ENCODE measurements around the gene H19. TPM values are rescaled to one million over a fixed set of nuclear protein-coding genes. Genes with fewer than 3 reads are reported as not detected.

Gene H19
- total RNA-seq, 1 experiment from 2014 or later: 0.38 TPM

DNA sequence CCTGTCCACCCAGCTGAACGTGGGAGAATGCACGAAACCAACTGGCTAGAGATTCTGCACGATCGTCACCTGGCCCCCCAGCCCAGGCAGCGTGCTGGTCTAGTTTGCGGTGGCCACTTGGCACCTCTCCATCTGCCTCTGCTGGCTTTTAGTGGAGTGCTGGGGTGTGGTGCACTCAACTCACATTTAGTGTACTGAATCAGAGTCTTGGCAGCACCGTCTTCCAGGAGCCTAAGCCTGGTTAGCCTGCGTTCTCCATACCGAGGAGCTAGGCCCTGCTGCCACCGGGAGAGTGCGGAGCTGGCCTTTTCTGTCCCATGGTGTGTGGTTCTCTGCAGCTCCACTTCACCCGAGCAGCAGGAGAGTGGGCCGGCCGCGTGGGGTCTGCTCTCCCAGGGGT lies 47.7 kb downstream of the H19 start:
- no peaks in the 10 kb centered on the region for H3K9me3 Mint-ChIP-seq (ENCODE audit: low read depth, unreplicated experiment)
- CTCF ChIA-PET: interaction anchor here (0.9 to 1.1 kb wide), 2 partner anchors 67 to 202 kb away, joined by 4 read pairs; no protein-coding TSS in a partner anchor
- H3K4me1 Mint-ChIP-seq (ENCODE audit: low read depth, unreplicated experiment): no peaks in the 10 kb centered on the region
- H3K27ac Mint-ChIP-seq (ENCODE audit: unreplicated experiment): no peak overlapping the region
- TF ChIP-seq, protein P1, sequence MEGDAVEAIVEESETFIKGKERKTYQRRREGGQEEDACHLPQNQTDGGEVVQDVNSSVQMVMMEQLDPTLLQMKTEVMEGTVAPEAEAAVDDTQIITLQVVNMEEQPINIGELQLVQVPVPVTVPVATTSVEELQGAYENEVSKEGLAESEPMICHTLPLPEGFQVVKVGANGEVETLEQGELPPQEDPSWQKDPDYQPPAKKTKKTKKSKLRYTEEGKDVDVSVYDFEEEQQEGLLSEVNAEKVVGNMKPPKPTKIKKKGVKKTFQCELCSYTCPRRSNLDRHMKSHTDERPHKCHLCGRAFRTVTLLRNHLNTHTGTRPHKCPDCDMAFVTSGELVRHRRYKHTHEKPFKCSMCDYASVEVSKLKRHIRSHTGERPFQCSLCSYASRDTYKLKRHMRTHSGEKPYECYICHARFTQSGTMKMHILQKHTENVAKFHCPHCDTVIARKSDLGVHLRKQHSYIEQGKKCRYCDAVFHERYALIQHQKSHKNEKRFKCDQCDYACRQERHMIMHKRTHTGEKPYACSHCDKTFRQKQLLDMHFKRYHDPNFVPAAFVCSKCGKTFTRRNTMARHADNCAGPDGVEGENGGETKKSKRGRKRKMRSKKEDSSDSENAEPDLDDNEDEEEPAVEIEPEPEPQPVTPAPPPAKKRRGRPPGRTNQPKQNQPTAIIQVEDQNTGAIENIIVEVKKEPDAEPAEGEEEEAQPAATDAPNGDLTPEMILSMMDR (IDR thresholded peaks at IDR 0.05; ENCODE audit: unreplicated experiment): no peak
- no peaks in the 10 kb centered on the region for H3K27me3 Mint-ChIP-seq (ENCODE audit: unreplicated experiment)
- no peak overlapping the region for H3K4me3 Mint-ChIP-seq (ENCODE audit: low read depth, unreplicated experiment)
- no peaks in the 10 kb centered on the region for H3K36me3 Mint-ChIP-seq (ENCODE audit: insufficient read depth, unreplicated experiment)
- intact Hi-C loops (cut with micrococcal nuclease; ENCODE audit: unreplicated experiment): no loop called here
- BruUV-seq (replicated peaks): no TSS peak
- DNase-seq: no peak

DNA sequence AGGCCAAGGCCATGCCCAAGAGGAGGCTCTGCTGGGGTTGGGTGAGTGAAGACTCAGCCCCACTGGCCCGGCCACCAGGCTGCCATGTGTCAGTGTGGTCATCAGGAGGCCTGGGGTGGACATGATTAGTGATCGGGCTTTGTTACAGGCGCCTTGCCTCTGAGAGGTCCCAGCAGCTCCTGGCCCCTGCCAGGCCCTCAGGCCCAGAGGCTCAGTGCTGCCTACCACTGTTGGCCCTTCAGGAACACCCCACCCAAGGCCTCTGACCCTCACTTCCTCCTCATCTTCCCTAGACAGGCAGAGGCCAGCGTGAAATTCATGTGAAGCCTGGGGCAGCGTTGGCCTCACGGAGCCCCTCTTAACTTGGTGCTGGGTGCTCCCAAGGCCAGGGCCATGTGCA lies 48.3 kb downstream of the H19 start:
- no peak for DNase-seq
- no TSS peak for BruUV-seq (replicated peaks)
- Mint-ChIP-seq H3K27me3 (ENCODE audit: unreplicated experiment) (no peaks in the 10 kb centered on the region), H3K4me1 (ENCODE audit: low read depth, unreplicated experiment) (peaks cover under 1% of the 10 kb centered on the region), H3K4me3 (ENCODE audit: low read depth, unreplicated experiment) (no peak overlapping the region), H3K9me3 (ENCODE audit: low read depth, unreplicated experiment) (no peaks in the 10 kb centered on the region), H3K27ac (ENCODE audit: unreplicated experiment) (no peak overlapping the region), H3K36me3 (ENCODE audit: insufficient read depth, unreplicated experiment) (no peaks in the 10 kb centered on the region)
- intact Hi-C loops (cut with micrococcal nuclease; ENCODE audit: unreplicated experiment): no loop called here
- CTCF ChIA-PET: interaction anchor here (2.3 kb wide), 1 partner anchor 116 kb away, joined by 15 read pairs; no protein-coding TSS in a partner anchor
- TF ChIP-seq, protein P1 (IDR thresholded peaks at IDR 0.05; ENCODE audit: unreplicated experiment): no peak

DNA sequence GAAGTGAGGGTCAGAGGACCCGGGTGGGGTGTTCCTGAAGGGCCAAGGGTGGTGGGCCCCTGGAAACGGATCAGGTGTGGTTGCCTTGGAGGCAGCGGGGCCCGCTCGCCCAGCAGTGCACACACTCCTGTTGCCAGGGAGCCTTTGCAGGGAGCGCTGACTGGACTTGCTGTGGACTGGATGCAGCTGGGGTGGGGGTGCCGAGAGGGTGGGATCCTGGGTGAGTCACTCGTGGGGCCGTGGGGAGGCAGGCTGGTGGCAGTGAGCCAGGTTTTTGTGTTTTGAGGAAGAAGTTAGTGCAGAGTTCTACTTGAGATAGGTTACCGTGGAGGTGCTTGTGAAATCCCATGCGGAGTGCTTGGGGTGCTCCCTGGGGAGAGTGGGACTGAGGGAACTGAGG lies 49.3 kb downstream of the H19 start:
- H3K27ac Mint-ChIP-seq (ENCODE audit: unreplicated experiment): no peak overlapping the region
- BruUV-seq (replicated peaks): no TSS peak
- no peak for DNase-seq
- peaks cover 9% of the 10 kb centered on the region for H3K4me1 Mint-ChIP-seq (ENCODE audit: low read depth, unreplicated experiment)
- CTCF ChIA-PET: interaction anchor here (1.3 to 2.3 kb wide), 2 partner anchors 115 to 254 kb away, joined by 4 to 15 read pairs; no protein-coding TSS in a partner anchor
- intact Hi-C loops (cut with micrococcal nuclease; ENCODE audit: unreplicated experiment): no loop called here
- H3K36me3 Mint-ChIP-seq (ENCODE audit: insufficient read depth, unreplicated experiment): peaks cover 5% of the 10 kb centered on the region
- no peaks in the 10 kb centered on the region for H3K9me3 Mint-ChIP-seq (ENCODE audit: low read depth, unreplicated experiment)
- no peak overlapping the region for H3K4me3 Mint-ChIP-seq (ENCODE audit: low read depth, unreplicated experiment)
- TF ChIP-seq, protein P1 (IDR thresholded peaks at IDR 0.05; ENCODE audit: unreplicated experiment): no peak
- H3K27me3 Mint-ChIP-seq (ENCODE audit: unreplicated experiment): no peaks in the 10 kb centered on the region

DNA sequence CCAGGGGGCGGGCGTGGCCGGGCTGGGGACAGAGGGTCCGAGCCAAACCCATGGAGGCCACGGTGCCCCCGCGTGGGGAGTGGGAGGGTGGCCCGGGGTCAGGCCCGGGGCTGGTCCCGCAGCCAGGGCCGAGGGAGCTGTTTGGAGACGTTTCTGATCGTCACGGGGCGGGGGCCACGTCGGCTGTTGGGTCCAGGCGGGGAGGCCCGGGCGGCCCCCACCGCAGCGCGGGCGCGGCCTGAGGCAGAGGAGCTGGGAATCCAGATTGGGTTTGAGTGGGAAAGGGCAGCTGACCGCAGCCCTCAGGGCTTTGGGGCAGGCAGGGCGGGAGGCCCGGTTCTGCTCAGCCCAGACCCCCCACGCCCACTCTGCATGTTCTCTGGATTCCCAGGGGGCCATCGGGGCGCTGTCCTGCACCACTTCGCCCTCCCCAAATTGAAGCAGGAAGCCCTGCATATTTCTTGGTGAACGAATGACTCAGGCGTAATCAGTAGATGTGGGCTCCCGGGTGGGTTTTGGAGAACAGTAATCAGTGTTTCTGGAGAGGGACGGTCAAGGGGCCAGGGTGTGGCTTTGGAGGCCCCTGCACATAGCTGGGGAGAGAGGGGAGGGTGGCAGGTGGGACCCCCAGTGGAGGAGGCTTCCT lies 49.9 kb downstream of the H19 start:
- CTCF ChIA-PET: interaction anchor here (0.5 to 2.3 kb wide), 4 partner anchors 65 to 254 kb away, joined by 3 to 15 read pairs (median 5); no protein-coding TSS in a partner anchor
- Mint-ChIP-seq H3K4me3 (ENCODE audit: low read depth, unreplicated experiment) (no peak overlapping the region), H3K27ac (ENCODE audit: unreplicated experiment) (no peak overlapping the region), H3K4me1 (ENCODE audit: low read depth, unreplicated experiment) (peaks cover 9% of the 10 kb centered on the region), H3K27me3 (ENCODE audit: unreplicated experiment) (no peaks in the 10 kb centered on the region), H3K9me3 (ENCODE audit: low read depth, unreplicated experiment) (no peaks in the 10 kb centered on the region), H3K36me3 (ENCODE audit: insufficient read depth, unreplicated experiment) (peaks cover 5% of the 10 kb centered on the region)
- DNase-seq: no peak
- no TSS peak for BruUV-seq (replicated peaks)
- intact Hi-C loops (cut with micrococcal nuclease; ENCODE audit: unreplicated experiment): no loop called here
- TF ChIP-seq, protein P1 (IDR thresholded peaks at IDR 0.05; ENCODE audit: unreplicated experiment): no peak
